Hepatocyte (in vitro differentiated cells): ENCODE data around the gene LRBA.

Experiments
- EZH2 ChIP-seq: fragments of 200-600 bp; sonication (generic); IDR thresholded peaks from 2 replicates; pipeline ENCODE4 v1.6.1; 2016; ENCODE audit warnings: antibody characterized with exemption, mild to moderate bottlenecking, borderline replicate concordance
- EZH2phosphoT487 ChIP-seq: fragments of 200-600 bp; sonication (generic); IDR thresholded peaks from one replicate; pipeline ENCODE4 v1.6.1; 2018; ENCODE audit warnings: antibody characterized with exemption, mild to moderate bottlenecking, low read depth, moderate library complexity; ENCODE audit not compliant: unreplicated experiment, severe bottlenecking
- TF ChIP-seq, protein P1 (sequence below): fragments of 200-600 bp; sonication (generic); IDR thresholded peaks from 2 replicates; pipeline ENCODE4 v1.5.1; 2016; ENCODE audit warnings: antibody characterized with exemption, mild to moderate bottlenecking; ENCODE audit not compliant: poor library complexity

DNA sequence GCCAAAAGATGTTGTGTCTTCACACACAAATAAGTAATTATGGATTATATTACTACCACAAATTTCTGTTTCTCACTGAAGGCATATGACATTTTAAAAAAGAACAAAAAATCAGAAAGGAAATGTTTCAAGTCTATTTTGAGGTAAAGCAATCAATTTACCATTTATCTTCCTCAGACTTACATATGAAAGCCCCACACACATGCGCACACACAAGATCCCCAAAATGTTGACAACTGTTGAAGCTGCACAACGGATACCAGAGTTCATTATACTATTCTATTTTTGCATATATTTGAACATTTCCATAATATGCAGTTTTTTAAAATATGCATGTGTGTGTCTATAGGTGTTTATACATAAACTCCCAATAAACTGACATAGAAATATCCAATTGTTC lies 2.7 kb downstream of the LRBA start:
- TF ChIP-seq, protein P1, sequence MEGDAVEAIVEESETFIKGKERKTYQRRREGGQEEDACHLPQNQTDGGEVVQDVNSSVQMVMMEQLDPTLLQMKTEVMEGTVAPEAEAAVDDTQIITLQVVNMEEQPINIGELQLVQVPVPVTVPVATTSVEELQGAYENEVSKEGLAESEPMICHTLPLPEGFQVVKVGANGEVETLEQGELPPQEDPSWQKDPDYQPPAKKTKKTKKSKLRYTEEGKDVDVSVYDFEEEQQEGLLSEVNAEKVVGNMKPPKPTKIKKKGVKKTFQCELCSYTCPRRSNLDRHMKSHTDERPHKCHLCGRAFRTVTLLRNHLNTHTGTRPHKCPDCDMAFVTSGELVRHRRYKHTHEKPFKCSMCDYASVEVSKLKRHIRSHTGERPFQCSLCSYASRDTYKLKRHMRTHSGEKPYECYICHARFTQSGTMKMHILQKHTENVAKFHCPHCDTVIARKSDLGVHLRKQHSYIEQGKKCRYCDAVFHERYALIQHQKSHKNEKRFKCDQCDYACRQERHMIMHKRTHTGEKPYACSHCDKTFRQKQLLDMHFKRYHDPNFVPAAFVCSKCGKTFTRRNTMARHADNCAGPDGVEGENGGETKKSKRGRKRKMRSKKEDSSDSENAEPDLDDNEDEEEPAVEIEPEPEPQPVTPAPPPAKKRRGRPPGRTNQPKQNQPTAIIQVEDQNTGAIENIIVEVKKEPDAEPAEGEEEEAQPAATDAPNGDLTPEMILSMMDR = no peak
- TF ChIP-seq EZH2 = no peak
- TF ChIP-seq EZH2phosphoT487 = no peak
